Epidermal melanocyte (primary cell): ENCODE data around the gene GIT2.
"Not testable (repeated sequence)": the region's sequence is repeated elsewhere in the genome, so short reads cannot be mapped to it uniquely, and the experiment has no call there.

Source experiments
- DNase-seq: peaks from one replicate; pipeline ENCODE4 v3.0.0; 2011; ENCODE audit warnings: low spot score; ENCODE audit not compliant: insufficient read length

The GIT2 gene

GRCh38 chr12:109923481-109924245 lies 72.5 kb downstream of the GIT2 start:
- DNase-seq = no peak

GRCh38 chr12:109923038-109923437 lies 73.1 kb downstream of the GIT2 start:
- no peak for DNase-seq

GRCh38 chr12:109921982-109922381 lies 74.2 kb downstream of the GIT2 start:
- no peak for DNase-seq

GRCh38 chr12:109920261-109920780 lies 75.8 kb downstream of the GIT2 start:
- no peak for DNase-seq

- DNase-seq = no peak
Measured at GRCh38 chr12:109919456-109919855, 76.7 kb downstream of the GIT2 start.

GRCh38 chr12:109916045-109916444 lies 80.1 kb downstream of the GIT2 start:
- DNase-seq = no peak

- no peak for DNase-seq
Measured at GRCh38 chr12:109915171-109916040, 80.8 kb downstream of the GIT2 start.

GRCh38 chr12:109914461-109914860 lies 81.7 kb downstream of the GIT2 start:
- no peak for DNase-seq

- no peak for DNase-seq
Measured at GRCh38 chr12:109912855-109913321, 83.3 kb downstream of the GIT2 start.

GRCh38 chr12:109910969-109911348 lies 85.2 kb downstream of the GIT2 start:
- no peak for DNase-seq

GRCh38 chr12:109910254-109910968 lies 85.8 kb downstream of the GIT2 start:
- no peak for DNase-seq

GRCh38 chr12:109905301-109905700 lies 90.9 kb downstream of the GIT2 start:
- DNase-seq = no peak

- DNase-seq = no peak
Measured at GRCh38 chr12:109902891-109903418, 93.2 kb downstream of the GIT2 start.

GRCh38 chr12:109900752-109901580 lies 95.2 kb downstream of the GIT2 start:
- DNase-seq = no peak

GRCh38 chr12:109899783-109900751 lies 96.1 kb downstream of the GIT2 start, which contains the start of gene TCHP:
TCHP (plus strand) TSS chr12:109900274; CDS start chr12:109903027, 2,753 bp downstream.
- DNase-seq = peak; percentile 98

- not testable (repeated sequence) for DNase-seq
Measured at GRCh38 chr12:109899345-109899744, 96.8 kb downstream of the GIT2 start.

GRCh38 chr12:109897029-109897428 lies 99.1 kb downstream of the GIT2 start:
- no peak for DNase-seq

GRCh38 chr12:109896188-109896587 lies 100.0 kb downstream of the GIT2 start:
- DNase-seq = no peak

GRCh38 chr12:109894939-109895338 lies 101.2 kb downstream of the GIT2 start:
- DNase-seq = no peak
